ENCODE results near the gene PSTPIP2. TPM values are rescaled to one million over a fixed set of nuclear protein-coding genes. Genes with fewer than 3 reads are reported as not detected.

The PSTPIP2 gene
- total and polyA plus RNA-seq, 2 of the 13 experiments (the other 11 are each of a cell fraction or from before 2014, with no cell fraction given), result 0.25 to 0.27 TPM

GRCh38 chr18:46009125-46009840, 62.8 kb downstream of the PSTPIP2 start:
- Histone ChIP-seq H3K9ac (ENCODE audit: insufficient read depth, low read depth, low read length) (no peak overlapping the region), H4K20me1 (ENCODE audit: insufficient read depth, low read length) (no peaks in the 10 kb centered on the region), H3K36me3 (replicated peaks in 1 of 2; ENCODE audit: control insufficient read depth in 1 of 2, insufficient read depth in 2 of 2, low read length in 2 of 2) (no peaks in the 10 kb centered on the region), H3K4me1 (ENCODE audit: insufficient read depth, low read length) (no peaks in the 10 kb centered on the region), H3K9me3 (ENCODE audit: low read length) (no peaks in the 10 kb centered on the region), H3K27ac (ENCODE audit: extremely low read length, insufficient read depth, low read length) (no peak overlapping the region), H2AFZ (ENCODE audit: low read length) (no peak overlapping the region), H3K4me2 (ENCODE audit: low read depth, low read length) (no peak overlapping the region), H3K79me2 (ENCODE audit: insufficient read depth, low read length) (no peaks in the 10 kb centered on the region), H3K27me3 (ENCODE audit: control insufficient read depth in 1 of 2, insufficient read depth in 2 of 2, low read length in 2 of 2) (peaks cover 0 to 4% of the 10 kb centered on the region in 2 experiments; a peak in 1 of 5 replicates), H3K4me3 (replicated peaks in 1 of 3; ENCODE audit: insufficient read depth in 1 of 3, low read depth in 2 of 3, low read length in 3 of 3) (no peak overlapping the region)
- ATAC-seq, result no peak
- intact Hi-C loops (cut with micrococcal nuclease; ENCODE audit: unreplicated experiment) (no loop called here), in situ Hi-C loops (cut with HindIII; ENCODE audit: extremely low pct_ligation_motif_present, low pct_unique_long_range_greater_than_20kb) (no loop called here)
- 60% methylated on average over 5 of the region's 5 CpGs for WGBS (ENCODE audit: low lambda C conversion rate)
- ChIA-PET CTCF (ENCODE audit: low intra/inter-chr PET ratio, low total read pairs) (no interaction called here), POLR2A (no interaction called here)
- no peak for TF ChIP-seq PHF8 (CRISPR knock-in tag; IDR thresholded peaks at IDR 0.05)
- no peak for TF ChIP-seq MTA1 (CRISPR knock-in tag; IDR thresholded peaks at IDR 0.05; ENCODE audit: borderline replicate concordance)
- TF ChIP-seq, protein P1, sequence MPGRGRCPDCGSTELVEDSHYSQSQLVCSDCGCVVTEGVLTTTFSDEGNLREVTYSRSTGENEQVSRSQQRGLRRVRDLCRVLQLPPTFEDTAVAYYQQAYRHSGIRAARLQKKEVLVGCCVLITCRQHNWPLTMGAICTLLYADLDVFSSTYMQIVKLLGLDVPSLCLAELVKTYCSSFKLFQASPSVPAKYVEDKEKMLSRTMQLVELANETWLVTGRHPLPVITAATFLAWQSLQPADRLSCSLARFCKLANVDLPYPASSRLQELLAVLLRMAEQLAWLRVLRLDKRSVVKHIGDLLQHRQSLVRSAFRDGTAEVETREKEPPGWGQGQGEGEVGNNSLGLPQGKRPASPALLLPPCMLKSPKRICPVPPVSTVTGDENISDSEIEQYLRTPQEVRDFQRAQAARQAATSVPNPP (CRISPR knock-in tag; IDR thresholded peaks at IDR 0.05), result no peak
- no peak for TF ChIP-seq ZNF136 (CRISPR knock-in tag; IDR thresholded peaks at IDR 0.05; ENCODE audit: low read depth)
- TF ChIP-seq KAT8 (CRISPR knock-in tag; IDR thresholded peaks at IDR 0.05), result no peak
- no peak for TF ChIP-seq ZNF3 (CRISPR knock-in tag; IDR thresholded peaks at IDR 0.05)
- TF ChIP-seq NFYB (CRISPR knock-in tag; IDR thresholded peaks at IDR 0.05), result no peak
- TF ChIP-seq ELF3 (CRISPR knock-in tag; IDR thresholded peaks at IDR 0.05), result no peak
- no peak for DNase-seq (ENCODE audit: low spot score)
- BruUV-seq (replicated peaks), result no TSS peak
- no peak for FAIRE-seq

GRCh38 chr18:46008531-46008930, 63.5 kb downstream of the PSTPIP2 start:
- Histone ChIP-seq H2AFZ (ENCODE audit: low read length) (no peak overlapping the region), H3K27ac (ENCODE audit: extremely low read length, insufficient read depth, low read length) (no peak overlapping the region), H3K4me3 (replicated peaks in 1 of 3; ENCODE audit: insufficient read depth in 1 of 3, low read depth in 2 of 3, low read length in 3 of 3) (no peak overlapping the region), H3K4me1 (ENCODE audit: insufficient read depth, low read length) (no peaks in the 10 kb centered on the region), H3K9ac (ENCODE audit: insufficient read depth, low read depth, low read length) (no peak overlapping the region), H3K4me2 (ENCODE audit: low read depth, low read length) (no peak overlapping the region), H3K79me2 (ENCODE audit: insufficient read depth, low read length) (no peaks in the 10 kb centered on the region), H3K36me3 (replicated peaks in 1 of 2; ENCODE audit: control insufficient read depth in 1 of 2, insufficient read depth in 2 of 2, low read length in 2 of 2) (no peaks in the 10 kb centered on the region), H4K20me1 (ENCODE audit: insufficient read depth, low read length) (no peaks in the 10 kb centered on the region), H3K9me3 (ENCODE audit: low read length) (no peaks in the 10 kb centered on the region), H3K27me3 (ENCODE audit: control insufficient read depth in 1 of 2, insufficient read depth in 2 of 2, low read length in 2 of 2) (peaks cover 0 to 4% of the 10 kb centered on the region in 2 experiments; a peak in 1 of 5 replicates)
- FAIRE-seq (no peak), ATAC-seq (no peak), DNase-seq (ENCODE audit: low spot score) (no peak)
- no TSS peak for BruUV-seq (replicated peaks)
- CTCF ChIA-PET (ENCODE audit: low intra/inter-chr PET ratio, low total read pairs), result no interaction called here
- WGBS (ENCODE audit: low lambda C conversion rate), result 59% methylated on average over 8 of the region's 8 CpGs
- intact Hi-C loops (cut with micrococcal nuclease; ENCODE audit: unreplicated experiment), result no loop called here
- POLR2A ChIA-PET, result no interaction called here
- in situ Hi-C loops (cut with HindIII; ENCODE audit: extremely low pct_ligation_motif_present, low pct_unique_long_range_greater_than_20kb), result no loop called here
- TF ChIP-seq FOXP4 (CRISPR knock-in tag; IDR thresholded peaks at IDR 0.05), result no peak
- no peak for TF ChIP-seq ZC3H4 (CRISPR knock-in tag; IDR thresholded peaks at IDR 0.05; ENCODE audit: borderline replicate concordance)
- no peak for TF ChIP-seq RFXAP (CRISPR knock-in tag; IDR thresholded peaks at IDR 0.05; ENCODE audit: borderline replicate concordance)
- no peak for TF ChIP-seq MZF1 (CRISPR knock-in tag; IDR thresholded peaks at IDR 0.05; ENCODE audit: borderline replicate concordance)
- TF ChIP-seq NRL (CRISPR knock-in tag; IDR thresholded peaks at IDR 0.05; ENCODE audit: borderline replicate concordance), result no peak
- TF ChIP-seq MED1 (CRISPR knock-in tag; IDR thresholded peaks at IDR 0.05), result no peak
- TF ChIP-seq ZNF205 (CRISPR knock-in tag; IDR thresholded peaks at IDR 0.05), result no peak
- no peak for TF ChIP-seq KDM6A (CRISPR knock-in tag; IDR thresholded peaks at IDR 0.05; ENCODE audit: low read depth)
- no peak for TF ChIP-seq CREM (IDR thresholded peaks at IDR 0.05)
- TF ChIP-seq CREM (CRISPR knock-in tag; IDR thresholded peaks at IDR 0.05), result no peak
- no peak for TF ChIP-seq ZNF331 (CRISPR knock-in tag; IDR thresholded peaks at IDR 0.05)

Data from HepG2 (cell line).